Fibroblast of the aortic adventitia (primary cell): ENCODE data around the gene SAE1. TPM values are rescaled to one million over a fixed set of nuclear protein-coding genes. Genes with fewer than 3 reads are reported as not detected.
A peak's percentile ranks its signal among the peaks of the same experiment; 100 is the strongest.

Experiments used
- DNase-seq: peaks from one replicate; pipeline ENCODE4 v3.0.0-alpha.2; 2010; ENCODE audit warnings: low read depth
- H3K4me3 ChIP-seq: 2 replicates; pipeline ENCODE4 v1.5.1; 2011; ENCODE audit warnings: low read depth, mild to moderate bottlenecking, control low read depth, low read length, moderate library complexity
- CTCF ChIP-seq: IDR thresholded peaks from 2 replicates; pipeline ENCODE4 v1.5.1; 2011; ENCODE audit warnings: mild to moderate bottlenecking, low read length, control low read depth, inconsistent platforms; ENCODE audit not compliant: insufficient read depth
- total RNA-seq: library from RNA; depleted of rRNA; stranded (reverse); fragments of >200 nt; gene quantifications from 2 replicates; pipeline ENCODE4 v1.2.3, GENCODE V29; 2012; ENCODE audit warnings: low replicate concordance

SAE1 gene
- total RNA-seq, 1 donor: 140 TPM

GRCh38 chr19:47229676-47230053 lies 99.0 kb downstream of the SAE1 start:
- DNase-seq: peak; percentile 35
- peak overlapping the region; percentile 100 for H3K4me3 ChIP-seq
- TF ChIP-seq CTCF: no peak

- peak; percentile 56 for DNase-seq
- TF ChIP-seq CTCF: peak; percentile 74
- H3K4me3 ChIP-seq: peak overlapping the region; percentile 100
Observed at GRCh38 chr19:47230054-47230920, 99.7 kb downstream of the SAE1 start.

GRCh38 chr19:47230921-47231214 lies 100.2 kb downstream of the SAE1 start, which contains the start of gene BBC3:
Gene BBC3 (minus strand): TSS chr19:47231199. CDS start chr19:47228431, 2,768 bp downstream.
- TF ChIP-seq CTCF: no peak
- no peak for DNase-seq
- H3K4me3 ChIP-seq: peak within 1 kb of the TSS; percentile 100

- TF ChIP-seq CTCF: no peak
- DNase-seq: peak; percentile 87
- H3K4me3 ChIP-seq: peak overlapping the region; percentile 75
Observed at GRCh38 chr19:47231215-47232054, 100.8 kb downstream of the SAE1 start.

- TF ChIP-seq CTCF: no peak
- peak; percentile 76 for DNase-seq
Observed at GRCh38 chr19:47232422-47233211, 102.0 kb downstream of the SAE1 start.

GRCh38 chr19:47236072-47236675 lies 105.5 kb downstream of the SAE1 start:
- DNase-seq: no peak
- H3K4me3 ChIP-seq: no peak overlapping the region
- TF ChIP-seq CTCF: no peak

More at GRCh38 chr19:47232422-47233211, 102.0 kb downstream of the SAE1 start:
- H3K4me3 ChIP-seq: peak overlapping the region; percentile 73
